ENCODE measurements around the gene CERT1.
A peak's percentile ranks its signal among the peaks of the same experiment; 100 is the strongest.

CERT1 gene

DNA sequence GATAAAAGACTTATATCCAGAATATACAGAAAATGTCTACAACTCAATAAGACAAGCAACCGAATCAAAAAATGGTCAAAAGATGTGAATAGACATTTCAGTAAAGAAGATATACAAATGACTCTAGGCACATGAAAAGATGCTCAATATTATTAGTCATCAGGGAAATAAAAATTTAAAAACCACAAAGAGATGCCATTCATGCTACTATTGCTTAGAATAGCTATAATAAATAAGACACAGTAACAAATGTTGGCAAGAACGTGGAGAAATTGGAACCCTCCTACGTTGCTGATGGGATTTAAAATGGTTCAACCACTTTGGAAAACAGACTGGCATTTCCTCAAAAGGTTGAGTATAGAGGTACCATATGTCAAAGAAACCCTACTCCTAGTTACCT, 40.0 kb upstream of the CERT1 start:
- H3K36me3 Mint-ChIP-seq (ENCODE audit: low read depth), result peaks cover 53% of the 10 kb centered on the region
- no peak overlapping the region for H3K4me3 Mint-ChIP-seq
- peaks cover 6% of the 10 kb centered on the region for H3K9me3 Mint-ChIP-seq
- no peaks in the 10 kb centered on the region for H3K4me1 Mint-ChIP-seq
- H3K27ac Mint-ChIP-seq, result no peak overlapping the region
- TF ChIP-seq, protein P1, sequence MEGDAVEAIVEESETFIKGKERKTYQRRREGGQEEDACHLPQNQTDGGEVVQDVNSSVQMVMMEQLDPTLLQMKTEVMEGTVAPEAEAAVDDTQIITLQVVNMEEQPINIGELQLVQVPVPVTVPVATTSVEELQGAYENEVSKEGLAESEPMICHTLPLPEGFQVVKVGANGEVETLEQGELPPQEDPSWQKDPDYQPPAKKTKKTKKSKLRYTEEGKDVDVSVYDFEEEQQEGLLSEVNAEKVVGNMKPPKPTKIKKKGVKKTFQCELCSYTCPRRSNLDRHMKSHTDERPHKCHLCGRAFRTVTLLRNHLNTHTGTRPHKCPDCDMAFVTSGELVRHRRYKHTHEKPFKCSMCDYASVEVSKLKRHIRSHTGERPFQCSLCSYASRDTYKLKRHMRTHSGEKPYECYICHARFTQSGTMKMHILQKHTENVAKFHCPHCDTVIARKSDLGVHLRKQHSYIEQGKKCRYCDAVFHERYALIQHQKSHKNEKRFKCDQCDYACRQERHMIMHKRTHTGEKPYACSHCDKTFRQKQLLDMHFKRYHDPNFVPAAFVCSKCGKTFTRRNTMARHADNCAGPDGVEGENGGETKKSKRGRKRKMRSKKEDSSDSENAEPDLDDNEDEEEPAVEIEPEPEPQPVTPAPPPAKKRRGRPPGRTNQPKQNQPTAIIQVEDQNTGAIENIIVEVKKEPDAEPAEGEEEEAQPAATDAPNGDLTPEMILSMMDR (IDR thresholded peaks at IDR 0.05; ENCODE audit: unreplicated experiment in 3 of 3), result no peak
- H3K27me3 Mint-ChIP-seq (ENCODE audit: low read depth), result no peaks in the 10 kb centered on the region

DNA sequence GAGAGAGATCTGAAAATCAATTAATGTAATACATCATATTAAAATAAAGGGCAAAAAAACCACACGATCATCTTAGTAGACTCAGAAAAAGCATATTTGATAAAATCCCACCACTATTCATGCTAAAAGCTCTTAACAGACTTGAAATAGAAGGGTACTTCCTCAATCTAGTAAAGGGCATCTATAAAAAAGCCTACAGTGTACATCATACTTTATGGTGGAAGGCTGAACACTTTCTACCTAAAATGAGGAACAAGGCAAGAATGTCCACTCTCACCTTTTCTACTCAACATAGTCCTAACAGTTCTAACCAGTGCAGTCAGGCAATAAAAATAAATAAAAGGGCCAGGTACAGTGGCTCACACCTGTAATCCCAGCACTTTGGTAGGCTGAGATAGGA, 39.2 kb upstream of the CERT1 start:
- peaks cover 3% of the 10 kb centered on the region for H3K9me3 Mint-ChIP-seq
- H3K4me1 Mint-ChIP-seq, result no peaks in the 10 kb centered on the region
- no peak overlapping the region for H3K4me3 Mint-ChIP-seq
- H3K27ac Mint-ChIP-seq, result no peak overlapping the region
- peaks cover 48% of the 10 kb centered on the region for H3K36me3 Mint-ChIP-seq (ENCODE audit: low read depth)
- TF ChIP-seq, protein P1 (IDR thresholded peaks at IDR 0.05; ENCODE audit: unreplicated experiment in 3 of 3), result no peak
- no peaks in the 10 kb centered on the region for H3K27me3 Mint-ChIP-seq (ENCODE audit: low read depth)

DNA sequence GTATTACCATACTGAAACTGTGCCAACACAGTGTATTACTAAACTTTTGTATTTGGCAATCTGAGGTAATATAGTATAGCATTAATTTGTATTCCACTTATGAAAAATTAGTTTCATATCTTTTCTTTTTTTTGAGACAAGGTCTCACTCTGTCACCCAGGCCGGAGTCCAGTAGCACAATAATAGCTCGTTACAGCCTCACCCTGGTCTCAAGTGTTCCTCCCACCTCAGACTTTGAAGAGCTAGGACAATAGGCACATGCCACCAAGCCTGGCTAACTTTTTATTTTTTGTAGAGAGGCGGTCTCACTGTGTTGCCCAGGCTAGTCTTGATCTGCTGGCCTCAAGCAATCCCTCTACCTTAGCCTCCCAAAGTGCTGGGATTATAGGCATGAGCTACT, 36.4 kb upstream of the CERT1 start:
- Mint-ChIP-seq H3K4me3 (no peak overlapping the region), H3K4me1 (peaks cover 8% of the 10 kb centered on the region), H3K36me3 (ENCODE audit: low read depth) (peaks cover 30% of the 10 kb centered on the region), H3K27ac (no peak overlapping the region), H3K9me3 (peaks cover 3% of the 10 kb centered on the region), H3K27me3 (ENCODE audit: low read depth) (no peaks in the 10 kb centered on the region)
- TF ChIP-seq, protein P1 (IDR thresholded peaks at IDR 0.05; ENCODE audit: unreplicated experiment in 3 of 3), result no peak

DNA sequence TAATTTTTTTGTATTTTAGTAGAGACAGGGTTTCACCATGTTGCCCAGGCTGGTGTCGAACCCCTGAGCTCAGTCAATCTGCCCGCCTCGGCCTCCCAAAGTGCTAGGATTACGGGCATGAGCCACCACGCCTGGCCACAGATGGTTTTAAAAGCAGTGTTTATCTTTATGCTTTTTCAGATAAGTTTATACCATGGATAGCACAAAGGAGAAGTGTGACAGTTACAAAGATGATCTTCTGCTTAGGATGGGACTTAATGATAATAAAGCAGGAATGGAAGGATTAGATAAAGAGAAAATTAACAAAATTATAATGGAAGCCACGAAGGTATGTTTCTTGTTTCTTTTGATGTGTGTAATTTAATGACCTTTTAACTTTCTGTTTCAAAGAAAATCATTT, 35.4 kb upstream of the CERT1 start:
- peaks cover 3% of the 10 kb centered on the region for H3K9me3 Mint-ChIP-seq
- H3K27me3 Mint-ChIP-seq (ENCODE audit: low read depth), result no peaks in the 10 kb centered on the region
- no peak overlapping the region for H3K4me3 Mint-ChIP-seq
- peaks cover 8% of the 10 kb centered on the region for H3K4me1 Mint-ChIP-seq
- H3K36me3 Mint-ChIP-seq (ENCODE audit: low read depth), result peaks cover 26% of the 10 kb centered on the region
- TF ChIP-seq, protein P1 (IDR thresholded peaks at IDR 0.05; ENCODE audit: unreplicated experiment in 3 of 3), result no peak
- H3K27ac Mint-ChIP-seq, result no peak overlapping the region

DNA sequence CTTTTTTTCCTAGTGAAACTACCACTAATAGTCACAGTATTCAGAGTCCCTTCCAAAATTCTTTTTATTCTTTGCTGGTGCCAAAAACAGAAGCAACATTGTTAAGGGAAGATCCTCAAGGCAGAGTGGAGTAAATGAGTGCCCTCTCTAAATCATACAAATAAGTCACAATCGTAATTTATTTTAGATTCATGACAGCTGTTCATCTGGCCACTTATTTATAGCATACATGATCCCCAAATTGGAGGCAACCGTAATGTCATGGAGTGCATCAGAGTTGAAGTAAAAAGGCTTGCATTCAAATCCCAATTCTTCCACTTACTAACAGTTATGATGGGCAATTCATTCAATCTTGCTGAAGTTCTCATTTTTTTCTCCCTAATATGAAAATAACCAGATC, 33.7 kb upstream of the CERT1 start:
- peak overlapping the region in 1 of 3 experiments; percentile 25 for H3K27ac Mint-ChIP-seq
- no peak overlapping the region for H3K4me3 Mint-ChIP-seq
- H3K4me1 Mint-ChIP-seq, result peaks cover 8% of the 10 kb centered on the region
- H3K27me3 Mint-ChIP-seq (ENCODE audit: low read depth), result no peaks in the 10 kb centered on the region
- TF ChIP-seq, protein P1 (IDR thresholded peaks at IDR 0.05; ENCODE audit: unreplicated experiment in 3 of 3), result no peak
- no peaks in the 10 kb centered on the region for H3K9me3 Mint-ChIP-seq
- H3K36me3 Mint-ChIP-seq (ENCODE audit: low read depth), result peaks cover 14% of the 10 kb centered on the region

DNA sequence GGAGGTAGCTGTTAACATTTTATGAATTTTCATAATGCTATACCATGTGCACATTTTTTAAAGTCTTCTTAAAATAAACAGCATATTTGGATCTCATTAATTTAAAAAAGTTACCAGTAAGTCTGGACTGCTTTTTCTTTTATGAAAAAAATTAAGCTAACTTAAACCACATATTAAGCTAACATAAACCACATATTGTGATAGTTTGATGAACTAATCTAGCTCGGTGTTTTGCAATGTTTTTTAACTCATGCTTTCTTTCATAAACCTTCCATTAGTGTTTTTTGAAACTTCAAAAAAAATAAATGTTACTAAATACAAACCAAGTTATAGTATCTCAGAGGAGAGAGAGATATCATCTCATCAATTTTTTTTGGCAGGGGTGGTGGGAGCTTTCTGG, 26.8 kb upstream of the CERT1 start:
- TF ChIP-seq, protein P1 (IDR thresholded peaks at IDR 0.05; ENCODE audit: unreplicated experiment in 3 of 3), result no peak
- peaks cover 34% of the 10 kb centered on the region for H3K36me3 Mint-ChIP-seq (ENCODE audit: low read depth)
- H3K27me3 Mint-ChIP-seq (ENCODE audit: low read depth), result no peaks in the 10 kb centered on the region
- H3K27ac Mint-ChIP-seq, result no peak overlapping the region
- no peaks in the 10 kb centered on the region for H3K4me1 Mint-ChIP-seq
- H3K9me3 Mint-ChIP-seq, result peaks cover 23% of the 10 kb centered on the region
- no peak overlapping the region for H3K4me3 Mint-ChIP-seq
